ENCODE data around the gene TCF7.

The TCF7 gene

GRCh38 chr5:134128648-134128995 lies 14.1 kb downstream of the TCF7 start:
- H3K27ac ChIP-seq, result no peak overlapping the region
- no peak for DNase-seq (ENCODE audit: low read depth, low spot score)

- DNase-seq (ENCODE audit: low read depth, low spot score), result no peak
- no peak overlapping the region for H3K27ac ChIP-seq
Observed at GRCh38 chr5:134129411-134130238, 15.1 kb downstream of the TCF7 start.

GRCh38 chr5:134130239-134130945 lies 15.9 kb downstream of the TCF7 start:
- no peak overlapping the region for H3K27ac ChIP-seq
- DNase-seq (ENCODE audit: low read depth, low spot score), result no peak

- DNase-seq (ENCODE audit: low read depth, low spot score), result no peak
- H3K27ac ChIP-seq, result no peak overlapping the region
Observed at GRCh38 chr5:134131165-134131564, 16.7 kb downstream of the TCF7 start.

- no peak for DNase-seq (ENCODE audit: low read depth, low spot score)
- no peak overlapping the region for H3K27ac ChIP-seq
Observed at GRCh38 chr5:134131578-134132350, 17.3 kb downstream of the TCF7 start.

- DNase-seq (ENCODE audit: low read depth, low spot score), result no peak
- H3K27ac ChIP-seq, result no peak overlapping the region
Observed at GRCh38 chr5:134132372-134133187, 18.1 kb downstream of the TCF7 start.

GRCh38 chr5:134133188-134133994 lies 18.9 kb downstream of the TCF7 start:
- DNase-seq (ENCODE audit: low read depth, low spot score), result no peak
- H3K27ac ChIP-seq, result no peak overlapping the region

GRCh38 chr5:134133995-134134541 lies 19.6 kb downstream of the TCF7 start:
- DNase-seq (ENCODE audit: low read depth, low spot score), result no peak
- no peak overlapping the region for H3K27ac ChIP-seq

GRCh38 chr5:134135091-134135655 lies 20.7 kb downstream of the TCF7 start:
- no peak for DNase-seq (ENCODE audit: low read depth, low spot score)
- no peak overlapping the region for H3K27ac ChIP-seq

GRCh38 chr5:134136221-134136631 lies 21.7 kb downstream of the TCF7 start:
- H3K27ac ChIP-seq, result no peak overlapping the region
- no peak for DNase-seq (ENCODE audit: low read depth, low spot score)

- DNase-seq (ENCODE audit: low read depth, low spot score), result no peak
- H3K27ac ChIP-seq, result no peak overlapping the region
Observed at GRCh38 chr5:134136771-134137170, 22.3 kb downstream of the TCF7 start.

- no peak for DNase-seq (ENCODE audit: low read depth, low spot score)
- no peak overlapping the region for H3K27ac ChIP-seq
Observed at GRCh38 chr5:134138416-134139376, 24.2 kb downstream of the TCF7 start.

- H3K27ac ChIP-seq, result no peak overlapping the region
- no peak for DNase-seq (ENCODE audit: low read depth, low spot score)
Observed at GRCh38 chr5:134139377-134139851, 24.9 kb downstream of the TCF7 start.

- no peak for DNase-seq (ENCODE audit: low read depth, low spot score)
- no peak overlapping the region for H3K27ac ChIP-seq
Observed at GRCh38 chr5:134139891-134140469, 25.5 kb downstream of the TCF7 start.

- H3K27ac ChIP-seq, result no peak overlapping the region
- peak; percentile 57 for DNase-seq (ENCODE audit: low read depth, low spot score)
Observed at GRCh38 chr5:134140530-134141201, 26.2 kb downstream of the TCF7 start.

- no peak for DNase-seq (ENCODE audit: low read depth, low spot score)
- H3K27ac ChIP-seq, result no peak overlapping the region
Observed at GRCh38 chr5:134141331-134142050, 27.0 kb downstream of the TCF7 start.

Measured in epithelial cell of prostate (primary cell).